Measurements from ENCODE around the gene GRPEL1. TPM values are rescaled to one million over a fixed set of nuclear protein-coding genes. Genes with fewer than 3 reads are reported as not detected.

Gene GRPEL1
- total RNA-seq, result 10 to 100 TPM; 26.7 to 40.1 TPM

- peak within 1 kb of the TSS; percentile 98 for H3K4me3 ChIP-seq
- no peaks in the 10 kb centered on the region for H3K27me3 ChIP-seq (replicated peaks; ENCODE audit: insufficient read depth)
- peaks cover 11% of the 10 kb centered on the region for H3K36me3 ChIP-seq
- H3K9me3 ChIP-seq, result no peaks in the 10 kb centered on the region
- peaks cover 20 to 25% of the 10 kb centered on the region in 2 donors for H3K4me1 ChIP-seq (ENCODE audit: control insufficient read depth in 1 of 2, low read depth in 2 of 2)
- peak; percentile 100 for ATAC-seq (ENCODE audit: insufficient number of reproducible peaks, low FRiP score, low read depth)
- H3K27ac ChIP-seq, result peak within 1 kb of the TSS; percentile 88 to 92
- DNase-seq (ENCODE audit: low spot score), result peak; percentile 98
- TF ChIP-seq CTCF (IDR thresholded peaks at IDR 0.05), result no peak
Observed at GRCh38 chr4:7067452-7068278, at the start of gene GRPEL1. Gene GRPEL1 (minus strand): TSS chr4:7068064. CDS start chr4:7068032, 32 bp downstream.

GRCh38 chr4:7116705-7117104 lies 48.8 kb upstream of the GRPEL1 start:
- TF ChIP-seq CTCF (IDR thresholded peaks at IDR 0.05), result no peak
- Histone ChIP-seq H3K27ac (no peak overlapping the region), H3K4me3 (no peak overlapping the region), H3K27me3 (replicated peaks; ENCODE audit: insufficient read depth) (no peaks in the 10 kb centered on the region), H3K9me3 (no peaks in the 10 kb centered on the region), H3K4me1 (ENCODE audit: control insufficient read depth in 1 of 2, low read depth in 2 of 2) (no peaks in the 10 kb centered on the region), H3K36me3 (no peaks in the 10 kb centered on the region)
- DNase-seq (ENCODE audit: low spot score), result no peak
- no peak for ATAC-seq (ENCODE audit: insufficient number of reproducible peaks, low FRiP score, low read depth)

- no peak for DNase-seq (ENCODE audit: low spot score)
- Histone ChIP-seq H3K27me3 (replicated peaks; ENCODE audit: insufficient read depth) (no peaks in the 10 kb centered on the region), H3K4me1 (ENCODE audit: control insufficient read depth in 1 of 2, low read depth in 2 of 2) (no peaks in the 10 kb centered on the region), H3K36me3 (no peaks in the 10 kb centered on the region), H3K4me3 (no peak overlapping the region), H3K9me3 (no peaks in the 10 kb centered on the region), H3K27ac (no peak overlapping the region)
- no peak for ATAC-seq (ENCODE audit: insufficient number of reproducible peaks, low FRiP score, low read depth)
- TF ChIP-seq CTCF (IDR thresholded peaks at IDR 0.05), result no peak
Observed at GRCh38 chr4:7115557-7116340, 47.9 kb upstream of the GRPEL1 start.

- Histone ChIP-seq H3K27ac (no peak overlapping the region), H3K4me3 (no peak overlapping the region), H3K27me3 (replicated peaks; ENCODE audit: insufficient read depth) (no peaks in the 10 kb centered on the region), H3K9me3 (no peaks in the 10 kb centered on the region), H3K36me3 (no peaks in the 10 kb centered on the region), H3K4me1 (ENCODE audit: control insufficient read depth in 1 of 2, low read depth in 2 of 2) (no peaks in the 10 kb centered on the region)
- no peak for TF ChIP-seq CTCF (IDR thresholded peaks at IDR 0.05)
- DNase-seq (ENCODE audit: low spot score), result no peak
- no peak for ATAC-seq (ENCODE audit: insufficient number of reproducible peaks, low FRiP score, low read depth)
Observed at GRCh38 chr4:7112656-7113055, 44.8 kb upstream of the GRPEL1 start.

- TF ChIP-seq CTCF (IDR thresholded peaks at IDR 0.05), result no peak
- H3K9me3 ChIP-seq, result no peaks in the 10 kb centered on the region
- H3K27ac ChIP-seq, result no peak overlapping the region
- no peak for DNase-seq (ENCODE audit: low spot score)
- no peaks in the 10 kb centered on the region for H3K27me3 ChIP-seq (replicated peaks; ENCODE audit: insufficient read depth)
- H3K4me3 ChIP-seq, result no peak overlapping the region
- H3K4me1 ChIP-seq (ENCODE audit: control insufficient read depth in 1 of 2, low read depth in 2 of 2), result no peaks in the 10 kb centered on the region
- no peaks in the 10 kb centered on the region for H3K36me3 ChIP-seq
- ATAC-seq (ENCODE audit: insufficient number of reproducible peaks, low FRiP score, low read depth), result no peak
Observed at GRCh38 chr4:7111441-7111840, 43.6 kb upstream of the GRPEL1 start.
